Pancreas (tissue), 10 donors: ENCODE measurements around the gene NXF3. TPM values are rescaled to one million over a fixed set of nuclear protein-coding genes. Genes with fewer than 3 reads are reported as not detected.

Source experiments
- ATAC-seq, 4 donors: fragments of 200-7000 bp; cut with Tn5 transposase; one replicate each; pipeline versions ENCODE4 v1.8.0 to v1.9.1; 2020; ENCODE audit warnings: mild to moderate bottlenecking in 4 of 4, moderate library complexity in 4 of 4
- DNase-seq, 6 donors: peaks; one replicate each; pipeline ENCODE4 v3.0.0-alpha.2; 2020
- FAIRE-seq: peaks from 2 replicates; lab custom pipeline; 2012; peaks lifted over from hg19 to GRCh38; lab: Jason Lieb, UNC
- H3K27ac ChIP-seq, 4 donors: fragments of 200-600 bp; sonication (generic); 1 replicate in 3 of 4; 2 replicates in 1 of 4; pipeline versions ENCODE4 v1.5.0 to v1.8.0; 2020
- H3K27me3 ChIP-seq, 4 donors: fragments of 200-600 bp; one replicate each; pipeline ENCODE4 v1.8.0; 2021
- H3K36me3 ChIP-seq, 3 donors: fragments of 200-600 bp; sonication (generic) in 1 of 3; one replicate each; pipeline versions ENCODE4 v1.5.0 to v1.8.0; 2020 to 2021
- H3K4me1 ChIP-seq, 3 donors: fragments of 200-600 bp; one replicate each; pipeline ENCODE4 v1.8.0; 2021
- H3K4me3 ChIP-seq, 4 donors: fragments of 200-600 bp; sonication (generic) in 2 of 4; one replicate each; pipeline versions ENCODE4 v1.5.0 to v1.8.0; 2020 to 2021
- H3K9me3 ChIP-seq, 4 donors: fragments of 200-600 bp; one replicate each; pipeline ENCODE4 v1.8.0; 2021
- WGBS, 2 donors: extraction: QIAGEN DNeasy Blood & Tissue Kit; methylation state at CpG; one replicate each; pipeline ENCODE4 v1.1.7; 2013; 5-methylcytosine and 5-hydroxymethylcytosine counted together
- intact Hi-C, 3 donors: fragments of 100-400 bp; cut with DNase I; formaldehyde crosslinking; loops; one replicate each; pipeline versions ENCODE4 v1.11.1 to v1.14.2; 2022
- polyA plus RNA-seq, 2 donors: library from polyadenylated mRNA; stranded (reverse); fragments of 200-250 nt; gene quantifications; one replicate each; pipeline ENCODE4 v1.2.3, GENCODE V29; 2013
- total RNA-seq, 6 donors: library from RNA; stranded (reverse); fragmentation: NEBNext Ultra II Directional in 4 of 6; extraction: Animal tissue kit (Norgen Biotek cat#: 25700) in 4 of 6; gene quantifications; one replicate each; pipeline versions ENCODE4 v1.2.1 to v1.2.4, GENCODE V29; 2021 to 2023
- TF ChIP-seq, protein P1 (sequence below), 4 donors: fragments of 200-600 bp; sonication (generic) in 3 of 4; IDR thresholded peaks; one replicate each; pipeline versions ENCODE4 v1.5.0 to v1.8.0; 2021; ENCODE audit warnings: antibody characterized with exemption in 4 of 4
- donor health status: healthy with polysubstance abuse.
- donor health status: DM: no; HTN: no; CAD: no; lungs with moderate emphysema.
- donor health status: DM: no; HTN: no; CAD: no.
- donor health status: control.
- donor health status: control.
- donor health status: Bipolar disorder and iron deficiency.
- donor health status: DM: yes; HTN: yes; CAD: no.
- donor health status: DM: no; HTN: no; CAD: no.
- donor health status: DM: no; HTN: no; CAD: no.
- donor health status: DM: yes; HTN: yes; CAD: no.

The NXF3 gene
- total and polyA plus RNA-seq, 8 donors, result 0.14 to 1.3 (median 0.50) TPM; not detected in 2

DNA sequence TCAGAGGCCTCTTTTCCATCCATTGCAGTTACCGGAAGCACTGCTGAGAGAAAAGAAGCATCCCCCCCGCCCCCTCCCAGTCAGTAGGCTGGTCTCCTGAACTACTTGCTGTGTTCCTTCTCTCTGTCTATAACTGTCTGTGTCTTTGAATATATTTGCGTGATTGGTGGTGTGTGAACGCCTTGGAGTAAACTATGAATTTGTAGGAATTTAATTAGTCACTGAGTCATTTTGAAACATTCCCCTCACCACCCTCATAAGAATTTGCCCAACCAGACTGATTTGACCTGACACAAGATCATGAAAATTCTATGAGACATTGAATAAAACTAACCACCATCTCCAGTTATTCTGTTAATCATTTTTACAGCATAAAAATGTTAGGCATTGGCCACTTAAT is 6.7 kb upstream of the NXF3 start:
- Histone ChIP-seq H3K27ac (no peak overlapping the region), H3K4me1 (no peaks in the 10 kb centered on the region), H3K36me3 (no peaks in the 10 kb centered on the region), H3K27me3 (peaks cover 0 to 7% (median 0%) of the 10 kb centered on the region in 4 donors), H3K9me3 (no peaks in the 10 kb centered on the region), H3K4me3 (no peak overlapping the region)
- no peak for DNase-seq
- WGBS, 2 donors, result 72 to 75% methylated on average over 4 of the region's 4 CpGs
- TF ChIP-seq, protein P1, sequence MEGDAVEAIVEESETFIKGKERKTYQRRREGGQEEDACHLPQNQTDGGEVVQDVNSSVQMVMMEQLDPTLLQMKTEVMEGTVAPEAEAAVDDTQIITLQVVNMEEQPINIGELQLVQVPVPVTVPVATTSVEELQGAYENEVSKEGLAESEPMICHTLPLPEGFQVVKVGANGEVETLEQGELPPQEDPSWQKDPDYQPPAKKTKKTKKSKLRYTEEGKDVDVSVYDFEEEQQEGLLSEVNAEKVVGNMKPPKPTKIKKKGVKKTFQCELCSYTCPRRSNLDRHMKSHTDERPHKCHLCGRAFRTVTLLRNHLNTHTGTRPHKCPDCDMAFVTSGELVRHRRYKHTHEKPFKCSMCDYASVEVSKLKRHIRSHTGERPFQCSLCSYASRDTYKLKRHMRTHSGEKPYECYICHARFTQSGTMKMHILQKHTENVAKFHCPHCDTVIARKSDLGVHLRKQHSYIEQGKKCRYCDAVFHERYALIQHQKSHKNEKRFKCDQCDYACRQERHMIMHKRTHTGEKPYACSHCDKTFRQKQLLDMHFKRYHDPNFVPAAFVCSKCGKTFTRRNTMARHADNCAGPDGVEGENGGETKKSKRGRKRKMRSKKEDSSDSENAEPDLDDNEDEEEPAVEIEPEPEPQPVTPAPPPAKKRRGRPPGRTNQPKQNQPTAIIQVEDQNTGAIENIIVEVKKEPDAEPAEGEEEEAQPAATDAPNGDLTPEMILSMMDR (IDR thresholded peaks at IDR 0.05), result no peak
- no peak for ATAC-seq
- FAIRE-seq, result no peak
- intact Hi-C loops, result no loop called here

DNA sequence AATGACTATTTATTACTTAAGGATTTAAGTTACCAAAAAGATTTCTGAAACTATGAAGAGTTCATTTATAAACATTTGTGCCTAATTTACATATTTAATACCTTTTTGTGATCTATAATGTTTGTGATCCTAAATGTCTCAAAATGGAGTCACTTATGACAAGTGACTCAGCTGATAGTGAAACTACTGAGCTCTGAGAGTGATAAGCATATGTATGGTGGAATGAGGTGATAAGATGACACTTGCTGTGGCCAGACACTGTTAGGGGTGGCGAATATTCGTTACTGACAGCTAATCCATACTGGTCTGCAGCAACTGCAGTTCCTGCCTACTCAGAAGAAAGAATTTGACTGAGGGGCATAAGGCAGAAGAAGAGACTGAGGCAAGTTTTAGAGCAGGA is 5.5 kb upstream of the NXF3 start:
- Histone ChIP-seq H3K36me3 (no peaks in the 10 kb centered on the region), H3K4me3 (no peak overlapping the region), H3K9me3 (no peaks in the 10 kb centered on the region), H3K27ac (no peak overlapping the region), H3K27me3 (peaks cover 0 to 7% (median 0%) of the 10 kb centered on the region in 4 donors), H3K4me1 (no peaks in the 10 kb centered on the region)
- ATAC-seq (no peak), FAIRE-seq (no peak), DNase-seq (no peak)
- TF ChIP-seq, protein P1 (IDR thresholded peaks at IDR 0.05), result no peak
- 58 to 62% methylated on average over 2 of the region's 2 CpGs for WGBS, 2 donors
- intact Hi-C loops, result no loop called here

DNA sequence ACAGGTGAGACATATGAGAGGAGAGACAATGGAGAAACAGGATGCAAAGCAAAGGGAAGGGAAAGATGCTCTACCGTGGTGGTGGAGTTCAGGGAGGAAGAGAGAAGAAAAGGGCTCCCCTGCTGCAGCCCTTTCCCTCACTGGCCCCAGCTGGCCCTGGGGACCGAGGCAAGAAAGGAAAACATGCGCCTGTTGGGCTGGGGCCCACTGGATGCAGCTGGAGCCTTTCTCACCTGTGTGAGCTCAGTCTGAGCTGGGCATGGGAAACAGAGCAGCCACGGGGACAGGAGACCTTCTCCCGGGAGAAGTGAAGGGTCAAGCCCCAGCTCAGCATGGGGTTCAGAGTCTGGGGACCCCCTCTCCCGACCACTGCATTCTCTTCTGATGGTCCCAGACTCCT is 11.9 kb downstream of the NXF3 start:
- H3K4me3 ChIP-seq, result no peak overlapping the region
- FAIRE-seq, result no peak
- no peaks in the 10 kb centered on the region for H3K36me3 ChIP-seq
- intact Hi-C loops, result no loop called here
- TF ChIP-seq, protein P1 (IDR thresholded peaks at IDR 0.05), result no peak
- H3K27me3 ChIP-seq, result no peaks in the 10 kb centered on the region
- WGBS, 2 donors, result 18 to 42% methylated on average over 6 of the region's 6 CpGs
- no peak overlapping the region for H3K27ac ChIP-seq
- peak in 5 of 6 donors; percentile 21 to 74 (median 67) for DNase-seq
- peak in 3 of 4 donors; percentile 38 to 47 (median 46) for ATAC-seq
- no peaks in the 10 kb centered on the region for H3K9me3 ChIP-seq
- no peaks in the 10 kb centered on the region for H3K4me1 ChIP-seq

DNA sequence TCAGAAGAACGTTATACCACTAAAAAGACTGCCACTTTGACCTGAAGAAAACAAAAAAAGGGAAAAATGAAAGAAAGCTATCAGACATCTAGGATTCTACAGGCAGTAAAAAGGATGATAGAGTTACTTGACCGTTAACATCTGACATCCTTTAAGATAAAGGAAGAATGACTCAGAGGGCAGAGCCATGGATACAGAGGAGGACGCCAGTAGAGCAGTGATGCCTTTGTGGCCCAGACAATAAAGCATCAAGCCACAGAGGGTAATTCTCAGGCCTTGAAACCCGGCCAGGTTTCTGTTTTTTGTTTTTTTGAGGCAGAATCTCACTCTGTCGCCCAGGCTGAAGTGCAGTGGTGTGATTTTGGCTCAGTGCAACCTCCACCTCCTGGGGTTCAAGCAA is 19.5 kb downstream of the NXF3 start:
- Histone ChIP-seq H3K36me3 (no peaks in the 10 kb centered on the region), H3K4me1 (no peaks in the 10 kb centered on the region), H3K27me3 (no peaks in the 10 kb centered on the region), H3K4me3 (no peak overlapping the region), H3K9me3 (no peaks in the 10 kb centered on the region), H3K27ac (no peak overlapping the region)
- DNase-seq, result no peak
- no peak for FAIRE-seq
- no peak for ATAC-seq
- 42 to 67% methylated on average over 5 of the region's 5 CpGs for WGBS, 2 donors
- intact Hi-C loops, result no loop called here
- TF ChIP-seq, protein P1 (IDR thresholded peaks at IDR 0.05), result no peak

DNA sequence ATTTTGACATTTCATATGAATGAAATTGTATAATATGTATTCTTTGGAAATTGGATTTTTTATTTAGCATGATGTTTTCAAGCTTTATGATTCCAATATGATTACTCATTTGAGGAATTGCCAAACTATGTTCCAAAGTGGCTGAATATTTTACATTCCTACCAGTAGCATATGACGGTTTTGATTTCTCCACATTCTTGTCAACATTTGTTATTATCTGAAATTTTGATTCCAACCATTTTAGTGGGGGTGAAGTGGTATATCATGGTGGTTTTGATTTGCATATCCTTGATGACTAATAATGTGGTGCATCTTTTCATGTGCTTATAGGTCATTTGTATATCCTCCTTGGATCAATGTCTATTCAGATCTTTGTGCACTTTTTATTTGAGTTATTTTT is 26.3 kb downstream of the NXF3 start:
- TF ChIP-seq, protein P1 (IDR thresholded peaks at IDR 0.05), result no peak
- Histone ChIP-seq H3K9me3 (no peaks in the 10 kb centered on the region), H3K36me3 (no peaks in the 10 kb centered on the region), H3K27me3 (no peaks in the 10 kb centered on the region), H3K27ac (no peak overlapping the region), H3K4me1 (no peaks in the 10 kb centered on the region), H3K4me3 (no peak overlapping the region)
- ATAC-seq, result no peak
- intact Hi-C loops, result no loop called here
- FAIRE-seq, result no peak
- WGBS, 2 donors, result 43 to 50% methylated on average over 1 of the region's 1 CpG
- DNase-seq, result no peak
